ENCODE results near the gene ATXN7.

The ATXN7 gene

GRCh38 chr3:63863150-63864007, at the start of gene ATXN7, which contains the start of gene THOC7:
Gene ATXN7, plus strand, starts transcription at chr3:63863867. Its CDS starts 48,732 bp downstream, at chr3:63912599.
Gene THOC7, minus strand, starts transcription at chr3:63863805. Its CDS starts 15 bp downstream, at chr3:63863790.
- peaks cover 33% of the 10 kb centered on the region for H3K4me1 ChIP-seq (ENCODE audit: control insufficient read depth, insufficient read depth, low read length)
- H3K4me3 ChIP-seq (ENCODE audit: low read depth, low read length), result peak within 1 kb of the TSS; percentile 81
- peaks cover 6% of the 10 kb centered on the region; the same call in 1 of the 2 replicates for H3K36me3 ChIP-seq (ENCODE audit: control insufficient read depth, insufficient read depth, low read length)
- H3K27ac ChIP-seq (ENCODE audit: low read depth, low read length), result peak within 1 kb of the TSS; percentile 81
- H3K9ac ChIP-seq (ENCODE audit: low read depth, low read length), result peak within 1 kb of the TSS; percentile 91
- no peaks in the 10 kb centered on the region for H3K9me3 ChIP-seq (ENCODE audit: control insufficient read depth, insufficient read depth, low read length)
- no peaks in the 10 kb centered on the region for H3K27me3 ChIP-seq (ENCODE audit: control insufficient read depth, insufficient read depth, low read length)

- no peaks in the 10 kb centered on the region for H3K9me3 ChIP-seq (ENCODE audit: control insufficient read depth, insufficient read depth, low read length)
- no peak overlapping the region for H3K4me3 ChIP-seq (ENCODE audit: low read depth, low read length)
- H3K36me3 ChIP-seq (ENCODE audit: control insufficient read depth, insufficient read depth, low read length), result no peaks in the 10 kb centered on the region
- no peaks in the 10 kb centered on the region for H3K27me3 ChIP-seq (ENCODE audit: control insufficient read depth, insufficient read depth, low read length)
- no peak overlapping the region for H3K9ac ChIP-seq (ENCODE audit: low read depth, low read length)
- no peak overlapping the region for H3K27ac ChIP-seq (ENCODE audit: low read depth, low read length)
- H3K4me1 ChIP-seq (ENCODE audit: control insufficient read depth, insufficient read depth, low read length), result peaks cover 9% of the 10 kb centered on the region; the same call in 1 of the 2 replicates
These were observed 49.4 kb upstream of the ATXN7 start for GRCh38 chr3:63814237-63814636.

- no peaks in the 10 kb centered on the region for H3K9me3 ChIP-seq (ENCODE audit: control insufficient read depth, insufficient read depth, low read length)
- H3K27me3 ChIP-seq (ENCODE audit: control insufficient read depth, insufficient read depth, low read length), result no peaks in the 10 kb centered on the region
- peaks cover 9% of the 10 kb centered on the region; the same call in 1 of the 2 replicates for H3K4me1 ChIP-seq (ENCODE audit: control insufficient read depth, insufficient read depth, low read length)
- H3K36me3 ChIP-seq (ENCODE audit: control insufficient read depth, insufficient read depth, low read length), result no peaks in the 10 kb centered on the region
- no peak overlapping the region for H3K9ac ChIP-seq (ENCODE audit: low read depth, low read length)
- H3K4me3 ChIP-seq (ENCODE audit: low read depth, low read length), result no peak overlapping the region
- H3K27ac ChIP-seq (ENCODE audit: low read depth, low read length), result no peak overlapping the region
These were observed 46.4 kb upstream of the ATXN7 start for GRCh38 chr3:63817225-63817624.

- H3K27ac ChIP-seq (ENCODE audit: low read depth, low read length), result no peak overlapping the region
- no peaks in the 10 kb centered on the region for H3K36me3 ChIP-seq (ENCODE audit: control insufficient read depth, insufficient read depth, low read length)
- H3K9me3 ChIP-seq (ENCODE audit: control insufficient read depth, insufficient read depth, low read length), result no peaks in the 10 kb centered on the region
- peaks cover 9% of the 10 kb centered on the region; the same call in 1 of the 2 replicates for H3K4me1 ChIP-seq (ENCODE audit: control insufficient read depth, insufficient read depth, low read length)
- H3K4me3 ChIP-seq (ENCODE audit: low read depth, low read length), result no peak overlapping the region
- H3K27me3 ChIP-seq (ENCODE audit: control insufficient read depth, insufficient read depth, low read length), result no peaks in the 10 kb centered on the region
- no peak overlapping the region for H3K9ac ChIP-seq (ENCODE audit: low read depth, low read length)
These were observed 45.2 kb upstream of the ATXN7 start for GRCh38 chr3:63818282-63819150.

- Histone ChIP-seq H3K9ac (ENCODE audit: low read depth, low read length) (no peak within 1 kb of the TSS), H3K4me3 (ENCODE audit: low read depth, low read length) (no peak within 1 kb of the TSS), H3K36me3 (ENCODE audit: control insufficient read depth, insufficient read depth, low read length) (no peaks in the 10 kb centered on the region), H3K4me1 (ENCODE audit: control insufficient read depth, insufficient read depth, low read length) (peaks cover 9% of the 10 kb centered on the region; the same call in 1 of the 2 replicates), H3K27me3 (ENCODE audit: control insufficient read depth, insufficient read depth, low read length) (no peaks in the 10 kb centered on the region), H3K9me3 (ENCODE audit: control insufficient read depth, insufficient read depth, low read length) (no peaks in the 10 kb centered on the region), H3K27ac (ENCODE audit: low read depth, low read length) (no peak within 1 kb of the TSS)
These were observed 44.6 kb upstream of the ATXN7 start, which contains the start of gene C3orf49 for GRCh38 chr3:63819151-63819398. Gene C3orf49, plus strand, starts transcription at chr3:63819299. Its CDS starts 173 bp downstream, at chr3:63819472.

- Histone ChIP-seq H3K4me3 (ENCODE audit: low read depth, low read length) (no peak overlapping the region), H3K9ac (ENCODE audit: low read depth, low read length) (no peak overlapping the region), H3K4me1 (ENCODE audit: control insufficient read depth, insufficient read depth, low read length) (0 out of 2 replicates have a peak, but pooled peaks cover 4% of the 10 kb centered on the region), H3K36me3 (ENCODE audit: control insufficient read depth, insufficient read depth, low read length) (no peaks in the 10 kb centered on the region), H3K27me3 (ENCODE audit: control insufficient read depth, insufficient read depth, low read length) (no peaks in the 10 kb centered on the region), H3K9me3 (ENCODE audit: control insufficient read depth, insufficient read depth, low read length) (no peaks in the 10 kb centered on the region), H3K27ac (ENCODE audit: low read depth, low read length) (no peak overlapping the region)
These were observed 39.4 kb upstream of the ATXN7 start for GRCh38 chr3:63824309-63824708.

- no peak overlapping the region for H3K9ac ChIP-seq (ENCODE audit: low read depth, low read length)
- no peaks in the 10 kb centered on the region for H3K27me3 ChIP-seq (ENCODE audit: control insufficient read depth, insufficient read depth, low read length)
- no peaks in the 10 kb centered on the region for H3K9me3 ChIP-seq (ENCODE audit: control insufficient read depth, insufficient read depth, low read length)
- 0 out of 2 replicates have a peak, but pooled peaks cover 4% of the 10 kb centered on the region for H3K4me1 ChIP-seq (ENCODE audit: control insufficient read depth, insufficient read depth, low read length)
- H3K4me3 ChIP-seq (ENCODE audit: low read depth, low read length), result no peak overlapping the region
- no peak overlapping the region for H3K27ac ChIP-seq (ENCODE audit: low read depth, low read length)
- peaks cover 33% of the 10 kb centered on the region for H3K36me3 ChIP-seq (ENCODE audit: control insufficient read depth, insufficient read depth, low read length)
These were observed 33.1 kb upstream of the ATXN7 start for GRCh38 chr3:63830526-63830925.

- Histone ChIP-seq H3K9ac (ENCODE audit: low read depth, low read length) (no peak overlapping the region), H3K4me3 (ENCODE audit: low read depth, low read length) (no peak overlapping the region), H3K27me3 (ENCODE audit: control insufficient read depth, insufficient read depth, low read length) (no peaks in the 10 kb centered on the region), H3K9me3 (ENCODE audit: control insufficient read depth, insufficient read depth, low read length) (no peaks in the 10 kb centered on the region), H3K36me3 (ENCODE audit: control insufficient read depth, insufficient read depth, low read length) (peaks cover 42% of the 10 kb centered on the region), H3K27ac (ENCODE audit: low read depth, low read length) (no peak overlapping the region), H3K4me1 (ENCODE audit: control insufficient read depth, insufficient read depth, low read length) (no peaks in the 10 kb centered on the region)
These were observed 31.3 kb upstream of the ATXN7 start for GRCh38 chr3:63832395-63832794.

- no peak overlapping the region for H3K9ac ChIP-seq (ENCODE audit: low read depth, low read length)
- H3K27me3 ChIP-seq (ENCODE audit: control insufficient read depth, insufficient read depth, low read length), result no peaks in the 10 kb centered on the region
These were observed 22.0 kb upstream of the ATXN7 start for GRCh38 chr3:63841704-63842103.

GRCh38 chr3:63842127-63842526, 21.5 kb upstream of the ATXN7 start:
- Histone ChIP-seq H3K9ac (ENCODE audit: low read depth, low read length) (no peak overlapping the region), H3K36me3 (ENCODE audit: control insufficient read depth, insufficient read depth, low read length) (no peaks in the 10 kb centered on the region), H3K4me1 (ENCODE audit: control insufficient read depth, insufficient read depth, low read length) (no peaks in the 10 kb centered on the region), H3K9me3 (ENCODE audit: control insufficient read depth, insufficient read depth, low read length) (no peaks in the 10 kb centered on the region), H3K27ac (ENCODE audit: low read depth, low read length) (no peak overlapping the region), H3K4me3 (ENCODE audit: low read depth, low read length) (no peak overlapping the region), H3K27me3 (ENCODE audit: control insufficient read depth, insufficient read depth, low read length) (no peaks in the 10 kb centered on the region)

More at GRCh38 chr3:63841704-63842103, 22.0 kb upstream of the ATXN7 start:
- H3K9me3 ChIP-seq (ENCODE audit: control insufficient read depth, insufficient read depth, low read length), result no peaks in the 10 kb centered on the region
- H3K4me1 ChIP-seq (ENCODE audit: control insufficient read depth, insufficient read depth, low read length), result no peaks in the 10 kb centered on the region
- H3K36me3 ChIP-seq (ENCODE audit: control insufficient read depth, insufficient read depth, low read length), result no peaks in the 10 kb centered on the region; the same call in 1 of the 2 replicates
- no peak overlapping the region for H3K4me3 ChIP-seq (ENCODE audit: low read depth, low read length)
- H3K27ac ChIP-seq (ENCODE audit: low read depth, low read length), result no peak overlapping the region
